GM21381 (cell line): Measurements from ENCODE around the gene GRB14.

Source experiments
- ATAC-seq: cut with Tn5 transposase; IDR thresholded peaks from one replicate; pipeline ENCODE4 v1.9.1; 2021; ENCODE audit warnings: mild to moderate bottlenecking, moderate library complexity; ENCODE audit not compliant: unreplicated experiment

Gene GRB14

GRCh38 chr2:164617466-164617865 lies 3.8 kb downstream of the GRB14 start:
- ATAC-seq = no peak

- no peak for ATAC-seq
Observed at GRCh38 chr2:164613321-164613982, 7.8 kb downstream of the GRB14 start.

- ATAC-seq = no peak
Observed at GRCh38 chr2:164609790-164610189, 11.5 kb downstream of the GRB14 start.

GRCh38 chr2:164606557-164606956 lies 14.7 kb downstream of the GRB14 start:
- ATAC-seq = no peak

GRCh38 chr2:164605295-164605694 lies 16.0 kb downstream of the GRB14 start:
- no peak for ATAC-seq

GRCh38 chr2:164600763-164601162 lies 20.5 kb downstream of the GRB14 start:
- no peak for ATAC-seq

- ATAC-seq = peak; percentile 99
Observed at GRCh38 chr2:164599954-164600589, 21.2 kb downstream of the GRB14 start.

GRCh38 chr2:164597983-164598382 lies 23.3 kb downstream of the GRB14 start:
- no peak for ATAC-seq

GRCh38 chr2:164595031-164595430 lies 26.3 kb downstream of the GRB14 start:
- ATAC-seq = no peak

GRCh38 chr2:164593959-164594358 lies 27.3 kb downstream of the GRB14 start:
- ATAC-seq = no peak

- ATAC-seq = no peak
Observed at GRCh38 chr2:164593541-164593940, 27.7 kb downstream of the GRB14 start.

- no peak for ATAC-seq
Observed at GRCh38 chr2:164589522-164589921, 31.8 kb downstream of the GRB14 start.

- ATAC-seq = no peak
Observed at GRCh38 chr2:164581050-164581449, 40.2 kb downstream of the GRB14 start.

- no peak for ATAC-seq
Observed at GRCh38 chr2:164574931-164575330, 46.4 kb downstream of the GRB14 start.

- no peak for ATAC-seq
Observed at GRCh38 chr2:164570475-164570874, 50.8 kb downstream of the GRB14 start.

- ATAC-seq = no peak
Observed at GRCh38 chr2:164569378-164569777, 51.9 kb downstream of the GRB14 start.

- ATAC-seq = no peak
Observed at GRCh38 chr2:164568317-164568716, 53.0 kb downstream of the GRB14 start.

- ATAC-seq = no peak
Observed at GRCh38 chr2:164567335-164567989, 53.8 kb downstream of the GRB14 start.

GRCh38 chr2:164565359-164565758 lies 55.9 kb downstream of the GRB14 start:
- ATAC-seq = no peak

- no peak for ATAC-seq
Observed at GRCh38 chr2:164562666-164563065, 58.6 kb downstream of the GRB14 start.

GRCh38 chr2:164561991-164562390 lies 59.3 kb downstream of the GRB14 start:
- no peak for ATAC-seq

- no peak for ATAC-seq
Observed at GRCh38 chr2:164561416-164561815, 59.9 kb downstream of the GRB14 start.
